CD14-positive monocyte (primary cell): ENCODE measurements around the gene CELF5. TPM values are rescaled to one million over a fixed set of nuclear protein-coding genes. Genes with fewer than 3 reads are reported as not detected.

Experiments used
- DNase-seq, 3 donors: peaks; one replicate each; pipeline ENCODE4 v3.0.0-alpha.2; 2011 to 2022
- H2AFZ ChIP-seq: 2 replicates; pipeline ENCODE4 v1.6.0; 2012; ENCODE audit warnings: mild to moderate bottlenecking, low read depth, low read length, inconsistent platforms; ENCODE audit not compliant: insufficient read depth, poor library complexity, severe bottlenecking
- H3K27ac ChIP-seq, 2 donors: 1 replicate in 1 of 2; 2 replicates in 1 of 2; pipeline ENCODE4 v1.5.1; 2012 to 2013; ENCODE audit warnings: low read length in 2 of 2, control low read depth in 1 of 2, inconsistent platforms in 1 of 2, low read depth in 1 of 2, mild to moderate bottlenecking in 1 of 2
- H3K27me3 ChIP-seq, 2 donors: one replicate each; pipeline versions ENCODE4 v1.6.0 to v1.6.1; 2011 to 2013; ENCODE audit warnings: low read length in 2 of 2; ENCODE audit not compliant: control insufficient read depth in 2 of 2, insufficient read depth in 2 of 2
- H3K36me3 ChIP-seq, 2 donors: replicated peaks in 1 of 2; 1 replicate in 1 of 2; 2 replicates in 1 of 2; pipeline versions ENCODE4 v1.5.1 to v1.6.1; 2012 to 2013; ENCODE audit warnings: low read length in 2 of 2, control low read depth in 1 of 2, inconsistent platforms in 1 of 2, mild to moderate bottlenecking in 1 of 2; ENCODE audit not compliant: insufficient read depth in 2 of 2, control insufficient read depth in 1 of 2
- H3K4me1 ChIP-seq, 2 donors: 1 replicate in 1 of 2; 2 replicates in 1 of 2; pipeline versions ENCODE4 v1.5.1 to v1.6.1; 2012 to 2013; ENCODE audit warnings: low read length in 2 of 2, control low read depth in 1 of 2, inconsistent platforms in 1 of 2, mild to moderate bottlenecking in 1 of 2, moderate library complexity in 1 of 2; ENCODE audit not compliant: insufficient read depth in 2 of 2, control insufficient read depth in 1 of 2
- H3K4me2 ChIP-seq: replicated peaks from 2 replicates; pipeline ENCODE3; 2012; ENCODE audit warnings: low read length, moderate library complexity, mild to moderate bottlenecking; ENCODE audit not compliant: poor library complexity, severe bottlenecking; ENCODE audit errors: extremely low read depth
- H3K4me3 ChIP-seq, 3 experiments: fragments of 200-600 bp in 1 of 3; sonication (generic) in 1 of 3; replicated peaks in 1 of 3; 1 replicate in 2 of 3; 2 replicates in 1 of 3; pipeline ENCODE4 v1.5.1; 2011 to 2013; ENCODE audit warnings: low read length in 3 of 3, mild to moderate bottlenecking in 3 of 3, control low read depth in 2 of 3, low read depth in 2 of 3, inconsistent platforms in 1 of 3, moderate library complexity in 1 of 3
- H3K79me2 ChIP-seq: 2 replicates; pipeline ENCODE4 v1.6.0; 2012; ENCODE audit warnings: mild to moderate bottlenecking, control low read depth, inconsistent platforms, low read length, moderate library complexity; ENCODE audit not compliant: insufficient read depth
- H3K9ac ChIP-seq: 2 replicates; pipeline ENCODE4 v1.6.0; 2017; ENCODE audit warnings: low read length, mild to moderate bottlenecking; ENCODE audit not compliant: insufficient read depth, poor library complexity, severe bottlenecking
- H3K9me3 ChIP-seq, 2 donors: replicated peaks in 1 of 2; 1 replicate in 1 of 2; 2 replicates in 1 of 2; pipeline versions ENCODE4 v1.5.1 to v1.6.1; 2012 to 2013; ENCODE audit warnings: low read length in 2 of 2, control low read depth in 1 of 2; ENCODE audit not compliant: control insufficient read depth in 1 of 2, insufficient read depth in 1 of 2
- H4K20me1 ChIP-seq: 2 replicates; pipeline ENCODE4 v1.6.0; 2012; ENCODE audit warnings: mild to moderate bottlenecking, low read length, control low read depth, moderate library complexity; ENCODE audit not compliant: insufficient read depth
- H3K27ac Mint-ChIP-seq, 7 donors: one replicate each; pipeline ENCODE4 v1.8.0; 2020; ENCODE audit warnings: mild to moderate bottlenecking in 7 of 7, mixed read lengths in 7 of 7, moderate library complexity in 6 of 7, inconsistent platforms in 2 of 7
- H3K27me3 Mint-ChIP-seq, 3 donors: one replicate each; pipeline ENCODE4 v1.8.0; 2021 to 2022; ENCODE audit warnings: low read depth in 3 of 3, mild to moderate bottlenecking in 3 of 3, mixed read lengths in 3 of 3, moderate library complexity in 3 of 3, inconsistent platforms in 1 of 3
- H3K36me3 Mint-ChIP-seq, 2 donors: one replicate each; pipeline ENCODE4 v1.8.0; 2020; ENCODE audit warnings: mixed read lengths in 2 of 2, inconsistent platforms in 1 of 2, mild to moderate bottlenecking in 1 of 2
- H3K4me1 Mint-ChIP-seq: one replicate; pipeline ENCODE4 v1.8.0; 2020; ENCODE audit warnings: mild to moderate bottlenecking, mixed read lengths
- H3K4me3 Mint-ChIP-seq, 2 donors: one replicate each; pipeline ENCODE4 v1.8.0; 2020; ENCODE audit warnings: mild to moderate bottlenecking in 2 of 2, mixed read lengths in 2 of 2, moderate library complexity in 1 of 2
- H3K9me3 Mint-ChIP-seq, 7 donors: one replicate each; pipeline ENCODE4 v1.8.0; 2020 to 2022; ENCODE audit warnings: mixed read lengths in 7 of 7, mild to moderate bottlenecking in 6 of 7, moderate library complexity in 6 of 7, inconsistent platforms in 2 of 7
- WGBS: methylation state at CpG from one replicate; pipeline ENCODE4 v1.1.5; 2013; ENCODE audit warnings: missing lambda C conversion rate; ENCODE audit not compliant: insufficient coverage; 5-methylcytosine and 5-hydroxymethylcytosine counted together
- intact Hi-C, 2 donors: fragments of 100-400 bp; cut with micrococcal nuclease; formaldehyde crosslinking; loops; one replicate each; pipeline versions ENCODE4 v1.15.0 to v1.15.1; 2023
- polyA plus RNA-seq, 3 donors: library from polyadenylated mRNA; depleted of rRNA in 1 of 3; unstranded in 2 of 3; stranded (reverse) in 1 of 3; fragments of 300-500 nt in 2 of 3; fragments of >200 nt in 1 of 3; fragmentation: Illumina TruSeq in 2 of 3; gene quantifications; 1 replicate in 2 of 3; 2 replicates in 1 of 3; pipeline ENCODE4 v1.2.3, GENCODE V29; 2012 to 2021
- TF ChIP-seq, protein P1 (sequence below): fragments of 200-600 bp; IDR thresholded peaks from one replicate; pipeline ENCODE4 v1.8.0; 2022; ENCODE audit warnings: antibody characterized with exemption, mild to moderate bottlenecking

The CELF5 gene
- polyA plus RNA-seq, 3 donors, result not detected

DNA sequence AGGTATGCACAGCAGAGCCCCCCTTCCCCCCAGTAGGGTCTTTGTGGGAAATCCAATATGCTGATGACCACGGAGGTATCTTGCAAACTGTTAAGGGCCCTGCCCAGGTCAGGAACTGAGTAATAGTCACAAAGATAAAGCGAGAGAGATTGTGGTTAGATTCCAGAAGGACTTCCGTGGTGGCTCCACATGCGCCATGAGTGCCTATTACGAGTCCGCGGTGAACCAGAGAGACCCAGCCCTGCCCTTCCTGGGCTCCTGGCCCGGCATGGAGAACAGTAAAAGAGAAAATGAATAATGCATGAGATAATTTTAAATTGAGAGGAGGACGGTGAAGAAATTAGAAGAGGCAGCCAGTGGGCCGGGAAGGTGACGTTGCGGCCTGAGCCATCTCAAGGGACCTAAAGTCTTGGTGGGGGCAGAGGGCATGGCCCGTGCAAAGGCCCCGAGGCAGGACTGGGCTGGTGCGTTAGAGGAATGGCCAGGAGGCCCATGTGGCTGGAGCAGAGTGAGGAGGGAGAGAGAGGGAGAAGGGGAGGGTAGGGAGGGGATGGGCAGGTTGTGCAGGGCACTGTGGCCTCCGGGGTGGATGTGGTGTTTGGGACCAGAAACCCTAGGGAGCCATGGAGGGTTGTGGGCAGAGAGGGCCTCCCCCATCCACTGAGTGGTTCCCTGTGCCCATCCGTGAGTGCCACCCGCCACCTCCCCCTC, 95.3 kb downstream of the CELF5 start:
- Mint-ChIP-seq H3K36me3 (no peaks in the 10 kb centered on the region), H3K9me3 (peaks cover 0 to 2% (median 0%) of the 10 kb centered on the region in 7 donors), H3K27ac (peak overlapping the region in 1 of 7 donors; percentile 19), H3K27me3 (peaks cover 5 to 17% (median 10%) of the 10 kb centered on the region in 3 donors), H3K4me1 (no peaks in the 10 kb centered on the region), H3K4me3 (peak overlapping the region in 1 of 2 donors; percentile 41)
- no peak overlapping the region for H3K4me3 ChIP-seq
- H3K27ac ChIP-seq, result no peak overlapping the region
- no peaks in the 10 kb centered on the region for H3K9me3 ChIP-seq
- intact Hi-C loops, result no loop called here
- H3K27me3 ChIP-seq, result no peaks in the 10 kb centered on the region
- H2AFZ ChIP-seq, result no peak overlapping the region
- no peaks in the 10 kb centered on the region for H3K79me2 ChIP-seq
- no peak for DNase-seq
- no peaks in the 10 kb centered on the region for H3K4me1 ChIP-seq
- TF ChIP-seq, protein P1, sequence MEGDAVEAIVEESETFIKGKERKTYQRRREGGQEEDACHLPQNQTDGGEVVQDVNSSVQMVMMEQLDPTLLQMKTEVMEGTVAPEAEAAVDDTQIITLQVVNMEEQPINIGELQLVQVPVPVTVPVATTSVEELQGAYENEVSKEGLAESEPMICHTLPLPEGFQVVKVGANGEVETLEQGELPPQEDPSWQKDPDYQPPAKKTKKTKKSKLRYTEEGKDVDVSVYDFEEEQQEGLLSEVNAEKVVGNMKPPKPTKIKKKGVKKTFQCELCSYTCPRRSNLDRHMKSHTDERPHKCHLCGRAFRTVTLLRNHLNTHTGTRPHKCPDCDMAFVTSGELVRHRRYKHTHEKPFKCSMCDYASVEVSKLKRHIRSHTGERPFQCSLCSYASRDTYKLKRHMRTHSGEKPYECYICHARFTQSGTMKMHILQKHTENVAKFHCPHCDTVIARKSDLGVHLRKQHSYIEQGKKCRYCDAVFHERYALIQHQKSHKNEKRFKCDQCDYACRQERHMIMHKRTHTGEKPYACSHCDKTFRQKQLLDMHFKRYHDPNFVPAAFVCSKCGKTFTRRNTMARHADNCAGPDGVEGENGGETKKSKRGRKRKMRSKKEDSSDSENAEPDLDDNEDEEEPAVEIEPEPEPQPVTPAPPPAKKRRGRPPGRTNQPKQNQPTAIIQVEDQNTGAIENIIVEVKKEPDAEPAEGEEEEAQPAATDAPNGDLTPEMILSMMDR, result no peak
- H3K36me3 ChIP-seq, result no peaks in the 10 kb centered on the region
- no peak overlapping the region for H3K4me2 ChIP-seq
- no peak overlapping the region for H3K9ac ChIP-seq
- H4K20me1 ChIP-seq, result no peaks in the 10 kb centered on the region
- 64% methylated on average over 17 of the region's 18 CpGs for WGBS

DNA sequence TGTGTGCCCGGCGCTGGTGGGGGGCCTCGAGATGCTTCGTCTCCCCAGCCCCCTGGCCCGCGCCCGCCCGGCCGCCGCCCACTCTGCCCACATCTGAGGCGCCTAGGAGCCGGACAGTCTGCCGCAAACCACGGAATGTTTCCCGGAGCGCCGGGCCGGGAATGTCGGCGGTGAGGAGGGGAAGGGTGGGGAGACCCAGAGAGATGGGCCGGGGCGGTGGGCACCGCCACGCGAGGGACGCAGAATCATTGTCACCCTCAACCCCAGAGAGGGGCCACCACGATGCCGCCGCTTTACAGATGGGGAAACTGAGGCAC, 95.9 kb downstream of the CELF5 start:
- Histone ChIP-seq H3K27ac (no peak overlapping the region), H3K4me1 (no peaks in the 10 kb centered on the region), H3K27me3 (no peaks in the 10 kb centered on the region), H3K4me2 (no peak overlapping the region), H3K9ac (no peak overlapping the region), H3K79me2 (no peaks in the 10 kb centered on the region), H3K36me3 (no peaks in the 10 kb centered on the region), H3K4me3 (no peak overlapping the region), H2AFZ (no peak overlapping the region), H4K20me1 (no peaks in the 10 kb centered on the region), H3K9me3 (no peaks in the 10 kb centered on the region)
- Mint-ChIP-seq H3K27me3 (peaks cover 5 to 18% (median 10%) of the 10 kb centered on the region in 3 donors), H3K4me3 (no peak overlapping the region), H3K36me3 (no peaks in the 10 kb centered on the region), H3K27ac (no peak overlapping the region), H3K9me3 (peaks cover 0 to 2% (median 0%) of the 10 kb centered on the region in 7 donors), H3K4me1 (no peaks in the 10 kb centered on the region)
- no peak for DNase-seq
- TF ChIP-seq, protein P1, result no peak
- WGBS, result 57% methylated on average over 15 of the region's 29 CpGs
- intact Hi-C loops, result no loop called here
